ENCODE results near the gene BCAP31.

DNA sequence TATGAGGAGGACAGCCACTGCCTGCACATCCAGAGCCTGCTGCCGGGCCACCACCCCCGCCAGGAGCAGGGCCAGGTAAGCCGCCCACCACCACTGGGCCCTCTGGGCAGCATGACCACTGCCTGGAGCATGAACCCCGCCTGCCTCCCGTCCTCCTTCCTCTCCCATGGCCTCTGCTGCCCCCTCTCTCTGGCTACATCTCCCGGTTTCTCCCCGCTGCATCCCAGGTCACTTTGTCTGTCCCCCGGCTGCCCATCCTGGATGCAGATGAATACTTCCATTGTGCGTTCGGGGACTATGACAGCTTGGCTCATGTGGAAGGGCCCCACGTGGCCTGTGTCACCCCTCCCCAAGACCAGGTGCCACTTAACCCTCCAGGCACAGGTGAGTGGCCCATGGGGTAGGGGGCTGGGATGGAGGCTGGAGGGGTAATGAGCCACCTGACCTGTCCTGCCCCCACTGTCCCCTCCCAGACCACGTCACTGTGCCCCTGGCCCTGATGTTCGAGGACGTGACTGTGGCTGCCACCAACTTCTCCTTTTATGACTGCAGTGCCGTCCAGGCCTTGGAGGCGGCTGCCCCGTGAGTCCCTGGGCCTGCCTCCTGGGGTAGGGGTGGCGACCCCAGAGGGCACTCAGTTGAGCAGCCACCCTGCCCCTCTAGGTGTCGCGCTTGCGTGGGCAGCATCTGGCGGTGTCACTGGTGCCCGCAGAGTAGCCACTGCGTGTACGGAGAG lies 45.8 kb upstream of the BCAP31 start:
- TF ChIP-seq, protein P1, sequence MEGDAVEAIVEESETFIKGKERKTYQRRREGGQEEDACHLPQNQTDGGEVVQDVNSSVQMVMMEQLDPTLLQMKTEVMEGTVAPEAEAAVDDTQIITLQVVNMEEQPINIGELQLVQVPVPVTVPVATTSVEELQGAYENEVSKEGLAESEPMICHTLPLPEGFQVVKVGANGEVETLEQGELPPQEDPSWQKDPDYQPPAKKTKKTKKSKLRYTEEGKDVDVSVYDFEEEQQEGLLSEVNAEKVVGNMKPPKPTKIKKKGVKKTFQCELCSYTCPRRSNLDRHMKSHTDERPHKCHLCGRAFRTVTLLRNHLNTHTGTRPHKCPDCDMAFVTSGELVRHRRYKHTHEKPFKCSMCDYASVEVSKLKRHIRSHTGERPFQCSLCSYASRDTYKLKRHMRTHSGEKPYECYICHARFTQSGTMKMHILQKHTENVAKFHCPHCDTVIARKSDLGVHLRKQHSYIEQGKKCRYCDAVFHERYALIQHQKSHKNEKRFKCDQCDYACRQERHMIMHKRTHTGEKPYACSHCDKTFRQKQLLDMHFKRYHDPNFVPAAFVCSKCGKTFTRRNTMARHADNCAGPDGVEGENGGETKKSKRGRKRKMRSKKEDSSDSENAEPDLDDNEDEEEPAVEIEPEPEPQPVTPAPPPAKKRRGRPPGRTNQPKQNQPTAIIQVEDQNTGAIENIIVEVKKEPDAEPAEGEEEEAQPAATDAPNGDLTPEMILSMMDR (conservative IDR thresholded peaks at IDR 0.05 in 1 of 2, IDR thresholded peaks at IDR 0.05 in 1 of 2; ENCODE audit: low read depth in 1 of 2, low read length in 2 of 2): no peak
- no peak for TF ChIP-seq EZH2 (IDR thresholded peaks at IDR 0.05; ENCODE audit: low read length, missing control alignments)
